Liver (tissue), 9 donors: ENCODE data around the gene CYP2U1. TPM values are rescaled to one million over a fixed set of nuclear protein-coding genes. Genes with fewer than 3 reads are reported as not detected.

Experiments used
- DNase-seq: peaks from one replicate; pipeline ENCODE4 v3.0.0-alpha.2; 2017; ENCODE audit warnings: low spot score
- H3K27ac ChIP-seq, 2 donors: one replicate each; pipeline ENCODE4 v1.7.0; 2013; ENCODE audit warnings: inconsistent platforms in 2 of 2, low read length in 2 of 2, control low read depth in 1 of 2, low read depth in 1 of 2, mild to moderate bottlenecking in 1 of 2
- H3K27me3 ChIP-seq, 4 donors: one replicate each; pipeline versions ENCODE4 v1.6.1 to v1.7.0; 2013; ENCODE audit warnings: low read length in 3 of 4, inconsistent platforms in 1 of 4, mild to moderate bottlenecking in 1 of 4, moderate library complexity in 1 of 4; ENCODE audit not compliant: control insufficient read depth in 4 of 4, insufficient read depth in 4 of 4
- H3K36me3 ChIP-seq, 4 donors: one replicate each; pipeline versions ENCODE4 v1.6.1 to v1.7.0; 2013; ENCODE audit warnings: low read length in 3 of 4, mild to moderate bottlenecking in 3 of 4, low read depth in 1 of 4, moderate library complexity in 1 of 4; ENCODE audit not compliant: control insufficient read depth in 4 of 4, insufficient read depth in 3 of 4
- H3K4me1 ChIP-seq, 4 donors: one replicate each; pipeline versions ENCODE4 v1.6.1 to v1.7.0; 2013; ENCODE audit warnings: low read length in 3 of 4, mild to moderate bottlenecking in 3 of 4, moderate library complexity in 1 of 4; ENCODE audit not compliant: control insufficient read depth in 4 of 4, insufficient read depth in 4 of 4
- H3K4me3 ChIP-seq, 3 donors: one replicate each; pipeline versions ENCODE4 v1.6.1 to v1.7.0; 2013; ENCODE audit warnings: low read length in 3 of 3, control low read depth in 1 of 3, low read depth in 1 of 3, mild to moderate bottlenecking in 1 of 3
- H3K9ac ChIP-seq, 2 donors: one replicate each; pipeline ENCODE4 v1.7.0; 2013; ENCODE audit warnings: low read length in 2 of 2, mild to moderate bottlenecking in 2 of 2, moderate library complexity in 2 of 2, control low read depth in 1 of 2, low read depth in 1 of 2
- H3K9me3 ChIP-seq, 4 donors: one replicate each; pipeline versions ENCODE4 v1.6.1 to v1.7.0; 2013; ENCODE audit warnings: low read length in 3 of 4; ENCODE audit not compliant: control insufficient read depth in 4 of 4
- ATF3 ChIP-seq: IDR thresholded peaks from 2 replicates; pipeline ENCODE4 v1.6.1; 2016; ENCODE audit warnings: antibody characterized with exemption
- CTCF ChIP-seq: fragments of 150-350 bp; IDR thresholded peaks from 2 replicates; pipeline ENCODE4 v1.5.1; 2017; ENCODE audit warnings: improper control_type of control experiment, low read depth, low read length; ENCODE audit not compliant: missing input control
- EGR1 ChIP-seq, 2 donors: IDR thresholded peaks; 2 replicates each; pipeline ENCODE4 v1.6.1; 2016 to 2018; ENCODE audit warnings: antibody characterized with exemption in 2 of 2, low read depth in 2 of 2
- FOXA1 ChIP-seq: IDR thresholded peaks from 2 replicates; pipeline ENCODE4 v1.6.1; 2016; ENCODE audit warnings: antibody characterized with exemption
- FOXA2 ChIP-seq: IDR thresholded peaks from 2 replicates; pipeline ENCODE4 v1.6.1; 2016; ENCODE audit warnings: antibody characterized with exemption
- GABPA ChIP-seq, 2 donors: IDR thresholded peaks in 1 of 2; conservative IDR thresholded peaks in 1 of 2; 2 replicates each; pipeline ENCODE4 v1.6.1; 2016; ENCODE audit warnings: antibody characterized with exemption in 2 of 2, mild to moderate bottlenecking in 1 of 2, moderate library complexity in 1 of 2
- HNF4A ChIP-seq, 2 donors: conservative IDR thresholded peaks; 2 replicates each; pipeline ENCODE4 v1.6.1; 2016; ENCODE audit warnings: antibody characterized with exemption in 2 of 2, mild to moderate bottlenecking in 2 of 2
- HNF4G ChIP-seq: IDR thresholded peaks from 2 replicates; pipeline ENCODE4 v1.6.1; 2016; ENCODE audit warnings: antibody characterized with exemption
- JUND ChIP-seq, 2 donors: IDR thresholded peaks; 2 replicates each; pipeline ENCODE4 v1.6.1; 2016; ENCODE audit warnings: antibody characterized with exemption in 2 of 2
- MAX ChIP-seq: IDR thresholded peaks from 2 replicates; pipeline ENCODE4 v1.6.1; 2016; ENCODE audit warnings: antibody characterized with exemption
- NR2F2 ChIP-seq: IDR thresholded peaks from 2 replicates; pipeline ENCODE4 v1.6.1; 2016; ENCODE audit warnings: antibody characterized with exemption
- RAD21 ChIP-seq, 2 donors: IDR thresholded peaks; 2 replicates each; pipeline ENCODE4 v1.6.1; 2016; ENCODE audit warnings: antibody characterized with exemption in 2 of 2, mild to moderate bottlenecking in 2 of 2
- REST ChIP-seq: IDR thresholded peaks from 2 replicates; pipeline ENCODE4 v1.6.1; 2016; ENCODE audit warnings: antibody characterized with exemption, mild to moderate bottlenecking
- RXRA ChIP-seq, 2 donors: IDR thresholded peaks; 2 replicates each; pipeline ENCODE4 v1.6.1; 2017 to 2018; ENCODE audit warnings: antibody characterized with exemption in 2 of 2, mild to moderate bottlenecking in 1 of 2
- SP1 ChIP-seq: IDR thresholded peaks from 2 replicates; pipeline ENCODE4 v1.6.1; 2018; ENCODE audit warnings: antibody characterized with exemption, mild to moderate bottlenecking
- TAF1 ChIP-seq: conservative IDR thresholded peaks from 2 replicates; pipeline ENCODE4 v1.6.1; 2016; ENCODE audit warnings: antibody characterized with exemption, mild to moderate bottlenecking
- YY1 ChIP-seq: IDR thresholded peaks from 2 replicates; pipeline ENCODE4 v1.6.1; 2016; ENCODE audit warnings: antibody characterized with exemption, mild to moderate bottlenecking
- ZBTB33 ChIP-seq: IDR thresholded peaks from 2 replicates; pipeline ENCODE4 v1.6.1; 2016; ENCODE audit warnings: antibody characterized with exemption
- WGBS: extraction: QIAGEN DNeasy Blood & Tissue Kit; methylation state at CpG from one replicate; pipeline ENCODE4 v1.1.7; 2013; 5-methylcytosine and 5-hydroxymethylcytosine counted together
- polyA plus RNA-seq, 2 donors: library from polyadenylated mRNA; stranded (reverse) in 1 of 2; unstranded in 1 of 2; fragments of 200-250 nt in 1 of 2; fragments of >200 nt in 1 of 2; fragmentation: Nextera tagmentation in 1 of 2; extraction: Ambion mirVana in 1 of 2; gene quantifications; one replicate each; pipeline versions ENCODE4 v1.2.1 to v1.2.3, GENCODE V29; 2013 to 2015
- total RNA-seq, 2 donors: library from RNA; depleted of rRNA; stranded (reverse); fragments of >200 nt; gene quantifications; one replicate each; pipeline ENCODE4 v1.2.3, GENCODE V29; 2014
- donor health status: healthy.
- donor health status: healthy.
- donor health status: healthy.
- donor health status: healthy.
- donor health status: healthy.

The CYP2U1 gene
- total and polyA plus RNA-seq, 4 donors = 2.0 to 4.9 (median 3.2) TPM

GRCh38 chr4:107974523-107974922, 43.2 kb downstream of the CYP2U1 start:
- TF ChIP-seq FOXA2 = no peak
- no peak for TF ChIP-seq FOXA1
- TF ChIP-seq RAD21 (IDR thresholded peaks at IDR 0.05) = no peak
- TF ChIP-seq TAF1 = no peak
- no peak for TF ChIP-seq HNF4A (conservative IDR thresholded peaks at IDR 0.05)
- no peak for TF ChIP-seq GABPA (IDR thresholded peaks at IDR 0.05 in 1 of 2, conservative IDR thresholded peaks at IDR 0.05 in 1 of 2)
- 89% methylated on average over 3 of the region's 3 CpGs for WGBS
- Histone ChIP-seq H3K27ac (no peak overlapping the region), H3K9ac (no peak overlapping the region), H3K4me1 (peaks cover 0 to 23% (median 20%) of the 10 kb centered on the region in 4 donors), H3K27me3 (no peaks in the 10 kb centered on the region), H3K9me3 (no peaks in the 10 kb centered on the region), H3K36me3 (peaks cover 0 to 2% (median 0%) of the 10 kb centered on the region in 4 donors), H3K4me3 (no peak overlapping the region)
- DNase-seq = no peak

GRCh38 chr4:107977482-107977881, 46.1 kb downstream of the CYP2U1 start:
- Histone ChIP-seq H3K27ac (peak overlapping the region; percentile 82 to 92), H3K27me3 (no peaks in the 10 kb centered on the region), H3K9me3 (no peaks in the 10 kb centered on the region), H3K4me3 (no peak overlapping the region), H3K4me1 (peaks cover 0 to 23% (median 20%) of the 10 kb centered on the region in 4 donors), H3K9ac (no peak overlapping the region), H3K36me3 (no peaks in the 10 kb centered on the region)
- 32% methylated on average over 4 of the region's 4 CpGs for WGBS
- TF ChIP-seq FOXA2 = no peak
- TF ChIP-seq ZBTB33 = no peak
- peak; percentile 48 for TF ChIP-seq SP1
- TF ChIP-seq REST = no peak
- peak; percentile 58 for TF ChIP-seq YY1
- TF ChIP-seq RAD21 (IDR thresholded peaks at IDR 0.05) = peak in 1 of 2 donors; percentile 14
- peak; percentile 55 to 68 for TF ChIP-seq HNF4A (conservative IDR thresholded peaks at IDR 0.05)
- TF ChIP-seq TAF1 = no peak
- peak; percentile 23 to 50 for TF ChIP-seq RXRA (IDR thresholded peaks at IDR 0.05)
- TF ChIP-seq JUND (IDR thresholded peaks at IDR 0.05) = peak in 1 of 2 donors; percentile 6
- TF ChIP-seq EGR1 (IDR thresholded peaks at IDR 0.05; ENCODE audit: low read depth in 2 of 2) = no peak
- no peak for TF ChIP-seq MAX
- no peak for TF ChIP-seq FOXA1
- TF ChIP-seq ATF3 = peak; percentile 47
- TF ChIP-seq NR2F2 = no peak
- TF ChIP-seq HNF4G = no peak
- no peak for TF ChIP-seq CTCF
- no peak for TF ChIP-seq GABPA (IDR thresholded peaks at IDR 0.05 in 1 of 2, conservative IDR thresholded peaks at IDR 0.05 in 1 of 2)
- no peak for DNase-seq
